A549 (cell line): ENCODE data around the gene RASL10B.

Experiments used
- CTCF ChIP-seq: fragments of >200 bp; sonication (Bioruptor Twin); formaldehyde crosslinking; IDR thresholded peaks from 3 replicates; pipeline ENCODE4 v1.5.1; 2016
- HDAC2 ChIP-seq: fragments of 200-600 bp; sonication (generic); IDR thresholded peaks from 2 replicates; pipeline ENCODE4 v1.6.1; 2016
- PHF8 ChIP-seq: fragments of 200-600 bp; sonication (generic); IDR thresholded peaks from 2 replicates; pipeline ENCODE4 v1.6.1; 2016; ENCODE audit warnings: low read depth, mild to moderate bottlenecking, antibody characterized with exemption, moderate library complexity, borderline replicate concordance
- POLR2A ChIP-seq: IDR thresholded peaks from 2 replicates; pipeline ENCODE4 v1.6.1; 2012; ENCODE audit warnings: mild to moderate bottlenecking, low read length
- SMC3 ChIP-seq: fragments of >200 bp; sonication (Bioruptor Twin); formaldehyde crosslinking; IDR thresholded peaks from 3 replicates; pipeline ENCODE4 v1.6.1; 2018; ENCODE audit warnings: inconsistent platforms
- TF ChIP-seq, protein P1 (sequence below): IDR thresholded peaks from 2 replicates; pipeline ENCODE4 v1.6.1; 2012
- TF ChIP-seq, protein P2 (sequence below): fragments of 150-350 bp; IDR thresholded peaks from 2 replicates; pipeline ENCODE4 v1.6.1; 2014; ENCODE audit warnings: low read depth, mild to moderate bottlenecking, low read length

- TF ChIP-seq, protein P1, sequence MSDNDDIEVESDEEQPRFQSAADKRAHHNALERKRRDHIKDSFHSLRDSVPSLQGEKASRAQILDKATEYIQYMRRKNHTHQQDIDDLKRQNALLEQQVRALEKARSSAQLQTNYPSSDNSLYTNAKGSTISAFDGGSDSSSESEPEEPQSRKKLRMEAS: no peak
- TF ChIP-seq, protein P2, sequence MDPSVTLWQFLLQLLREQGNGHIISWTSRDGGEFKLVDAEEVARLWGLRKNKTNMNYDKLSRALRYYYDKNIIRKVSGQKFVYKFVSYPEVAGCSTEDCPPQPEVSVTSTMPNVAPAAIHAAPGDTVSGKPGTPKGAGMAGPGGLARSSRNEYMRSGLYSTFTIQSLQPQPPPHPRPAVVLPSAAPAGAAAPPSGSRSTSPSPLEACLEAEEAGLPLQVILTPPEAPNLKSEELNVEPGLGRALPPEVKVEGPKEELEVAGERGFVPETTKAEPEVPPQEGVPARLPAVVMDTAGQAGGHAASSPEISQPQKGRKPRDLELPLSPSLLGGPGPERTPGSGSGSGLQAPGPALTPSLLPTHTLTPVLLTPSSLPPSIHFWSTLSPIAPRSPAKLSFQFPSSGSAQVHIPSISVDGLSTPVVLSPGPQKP: no peak
- TF ChIP-seq PHF8 (no peak), SMC3 (no peak), CTCF (no peak), POLR2A (no peak), HDAC2 (no peak)
These were observed 41.7 kb downstream of the RASL10B start for GRCh38 chr17:35773129-35773528.
